Suppressor macrophage treated with lipopolysaccharide for 4 hours (primary cell): ENCODE data around the gene SERHL2.
A peak's percentile ranks its signal among the peaks of the same experiment; 100 is the strongest.
"Not testable (repeated sequence)": the region's sequence is repeated elsewhere in the genome, so short reads cannot be mapped to it uniquely, and the experiment has no call there.

Experiments
- DNase-seq: peaks from one replicate; pipeline ENCODE4 v3.0.0-alpha.2; 2020

Gene SERHL2

DNA sequence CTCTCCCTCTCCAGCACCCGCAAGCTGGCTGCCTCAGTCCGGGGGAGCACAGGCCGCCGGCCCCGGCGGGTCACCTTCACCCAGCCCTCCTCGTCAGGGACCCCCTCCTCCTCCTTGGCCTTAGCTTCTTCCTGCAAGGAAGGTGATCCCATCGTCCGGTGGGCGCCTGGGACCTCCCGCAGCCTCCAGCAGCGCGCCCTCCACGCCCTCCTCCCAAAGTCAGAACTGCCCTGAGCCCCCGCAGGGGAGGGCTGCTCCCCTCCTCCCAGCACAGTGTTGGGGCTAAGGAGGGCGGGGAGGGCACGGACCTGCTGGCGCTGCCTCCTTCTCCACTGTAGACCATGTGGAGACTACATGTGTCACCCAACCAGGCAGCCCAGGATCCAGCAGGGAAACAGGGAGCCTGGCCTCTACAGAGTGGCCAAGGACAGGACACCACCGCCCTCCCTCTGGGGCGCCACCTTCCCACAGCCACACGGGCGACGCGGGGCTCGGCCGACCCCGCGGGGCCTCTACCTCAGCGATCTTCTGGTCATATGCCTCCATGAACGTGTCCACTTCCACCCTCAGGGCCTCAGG is 22.3 kb downstream of the SERHL2 start:
- not testable (repeated sequence) for DNase-seq

GRCh38 chr22:42577141-42577540 is 23.4 kb downstream of the SERHL2 start:
- DNase-seq: not testable (repeated sequence)

DNA sequence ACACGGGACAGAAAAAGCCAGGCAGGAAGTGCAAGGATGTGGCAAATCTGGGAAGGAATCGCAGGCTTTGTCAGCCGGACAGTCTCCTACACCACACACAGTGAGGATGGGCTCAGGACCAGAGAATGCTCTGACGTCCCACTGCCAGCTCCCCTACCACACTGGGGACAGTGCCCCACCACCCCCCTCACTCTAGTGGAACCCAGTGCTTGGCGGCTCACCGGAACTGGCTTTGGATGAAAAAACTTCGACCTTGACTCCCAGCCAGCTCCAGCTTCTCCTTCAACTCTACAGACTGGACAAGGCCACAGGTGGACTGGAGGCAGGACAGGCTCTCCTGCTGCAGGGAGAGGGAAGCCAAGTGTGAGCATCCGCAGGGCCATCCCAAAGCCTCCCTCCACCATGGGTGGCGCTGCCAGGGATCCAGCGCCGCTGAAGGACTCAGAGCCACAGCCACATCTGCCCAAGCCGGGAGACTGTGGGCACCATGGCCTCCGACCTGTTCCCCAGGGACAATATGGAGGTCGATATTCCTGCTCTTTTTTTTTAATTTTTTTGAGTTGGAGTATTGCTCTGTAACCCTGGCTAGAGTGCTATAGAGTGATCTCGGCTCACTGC is 24.0 kb downstream of the SERHL2 start:
- DNase-seq: no peak

GRCh38 chr22:42580040-42580439 is 26.3 kb downstream of the SERHL2 start:
- DNase-seq: not testable (repeated sequence)

DNA sequence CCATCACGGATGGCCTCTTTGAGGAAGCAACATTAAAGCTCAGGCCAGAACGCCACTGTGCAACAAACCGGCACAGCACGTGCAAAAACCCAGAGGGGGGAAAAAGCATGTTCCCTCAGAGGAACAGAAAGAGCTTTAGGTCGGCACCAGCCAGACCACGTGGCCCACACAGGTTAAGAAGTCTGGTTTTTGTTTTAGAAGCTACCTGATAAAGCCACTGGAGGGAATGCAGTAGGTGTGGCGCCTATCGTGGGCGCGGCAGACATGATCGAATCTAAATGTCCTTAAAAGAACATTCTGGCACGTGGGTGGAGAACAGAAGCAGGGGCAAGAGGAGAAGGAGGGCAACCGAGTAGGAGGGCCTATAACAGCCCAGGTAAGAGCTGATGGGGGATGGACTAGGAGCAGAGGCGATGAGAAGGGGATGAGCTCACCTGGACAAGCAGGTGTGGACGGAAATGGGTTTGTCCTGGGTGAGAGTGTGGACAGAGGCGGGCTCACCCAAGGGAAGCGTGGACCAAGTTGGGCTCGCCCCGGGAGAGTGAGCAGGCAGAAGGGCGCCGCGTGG is 27.5 kb downstream of the SERHL2 start:
- DNase-seq: not testable (repeated sequence)

DNA sequence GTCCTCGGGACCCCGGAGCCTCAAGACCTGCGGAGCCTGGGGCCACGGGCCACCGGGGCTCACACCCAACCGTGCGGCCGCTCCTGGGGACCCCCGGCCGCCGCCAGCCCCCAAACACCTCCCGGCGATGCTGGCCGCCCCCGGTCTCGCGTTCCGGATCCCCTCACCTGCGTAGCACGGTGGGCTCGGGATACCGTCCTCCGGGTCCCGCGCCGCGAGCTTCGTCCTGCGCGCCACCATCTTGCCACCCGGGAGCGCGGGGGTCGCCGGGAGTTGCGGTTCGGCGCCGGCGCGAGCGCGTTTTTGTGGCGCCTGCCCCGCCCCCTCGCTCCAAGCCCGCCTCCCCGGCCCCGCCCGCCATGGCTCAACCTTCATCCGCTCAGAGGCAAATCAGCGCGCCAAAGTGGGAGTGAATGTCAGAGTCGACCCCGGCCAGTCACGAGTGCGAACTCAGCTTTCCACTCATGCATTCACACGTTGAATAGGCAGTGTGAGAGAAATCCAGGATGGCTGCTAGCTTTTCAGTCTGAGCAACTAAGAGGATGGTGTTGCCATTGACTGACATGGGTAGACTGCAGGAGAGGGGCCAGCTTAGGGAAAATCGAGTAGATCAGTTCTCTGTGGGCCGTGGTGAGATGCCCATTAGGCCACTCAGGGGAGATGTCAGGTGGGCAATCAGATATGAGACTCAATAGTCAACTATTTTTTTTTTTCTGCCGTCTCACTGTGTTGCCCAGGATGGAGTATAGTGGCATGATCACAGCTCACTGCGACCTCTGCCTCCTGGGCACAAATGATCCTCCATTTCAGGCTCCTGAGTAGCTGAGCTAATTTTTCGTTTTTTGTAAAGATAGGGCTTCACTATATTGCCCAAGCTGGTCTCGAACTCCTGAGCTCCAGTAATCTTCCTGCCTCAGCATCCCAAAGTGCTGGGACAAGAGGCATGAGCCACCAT is 28.3 kb downstream of the SERHL2 start:
- peak; percentile 78 for DNase-seq

DNA sequence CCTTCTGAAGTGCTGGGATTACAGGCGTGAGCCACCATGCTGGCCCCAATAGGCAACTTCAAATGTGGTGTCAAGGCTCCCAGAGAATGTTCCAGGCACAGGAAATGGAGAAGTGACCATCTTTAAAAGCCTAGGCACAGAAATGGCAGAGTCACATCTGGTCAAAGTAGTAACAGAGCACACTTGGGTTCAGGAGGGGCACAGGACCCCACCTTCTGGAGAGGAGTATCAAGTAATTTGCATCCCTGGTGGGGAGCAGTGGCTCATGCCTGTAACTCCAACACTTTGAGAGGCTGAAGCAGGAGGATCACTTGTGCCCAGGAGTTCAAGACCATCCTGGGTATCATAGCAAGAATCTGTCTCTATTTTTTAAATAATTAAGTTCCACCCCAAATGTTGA is 29.2 kb downstream of the SERHL2 start:
- no peak for DNase-seq

GRCh38 chr22:42584364-42584940 is 30.7 kb downstream of the SERHL2 start:
- DNase-seq: no peak

- DNase-seq: no peak
Measured at GRCh38 chr22:42585096-42585495, 31.3 kb downstream of the SERHL2 start.

- DNase-seq: peak; percentile 61
Measured at GRCh38 chr22:42586381-42586780, 32.6 kb downstream of the SERHL2 start.

- peak; percentile 82 for DNase-seq
Measured at GRCh38 chr22:42587588-42588175, 33.9 kb downstream of the SERHL2 start.

- DNase-seq: no peak
Measured at GRCh38 chr22:42591987-42592386, 38.2 kb downstream of the SERHL2 start.

DNA sequence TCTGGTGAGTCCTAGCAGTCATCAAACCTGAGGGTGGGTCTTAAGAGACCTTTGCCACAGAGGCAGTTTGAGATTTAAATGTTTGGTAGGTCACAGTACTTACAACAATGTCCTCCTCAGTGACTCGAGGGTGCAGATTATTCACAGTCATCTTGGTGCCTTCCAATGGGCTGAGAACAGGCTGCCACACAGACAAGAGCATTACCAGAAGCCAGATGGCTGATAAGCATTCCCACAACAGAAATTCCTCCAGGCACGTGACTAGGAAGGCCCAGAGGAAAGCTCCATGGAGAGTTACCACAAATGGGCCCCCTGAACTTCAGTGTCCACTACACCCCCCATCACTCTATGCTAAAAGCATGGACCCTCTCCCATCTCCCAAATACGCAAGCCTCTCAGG is 41.7 kb downstream of the SERHL2 start:
- DNase-seq: no peak

DNA sequence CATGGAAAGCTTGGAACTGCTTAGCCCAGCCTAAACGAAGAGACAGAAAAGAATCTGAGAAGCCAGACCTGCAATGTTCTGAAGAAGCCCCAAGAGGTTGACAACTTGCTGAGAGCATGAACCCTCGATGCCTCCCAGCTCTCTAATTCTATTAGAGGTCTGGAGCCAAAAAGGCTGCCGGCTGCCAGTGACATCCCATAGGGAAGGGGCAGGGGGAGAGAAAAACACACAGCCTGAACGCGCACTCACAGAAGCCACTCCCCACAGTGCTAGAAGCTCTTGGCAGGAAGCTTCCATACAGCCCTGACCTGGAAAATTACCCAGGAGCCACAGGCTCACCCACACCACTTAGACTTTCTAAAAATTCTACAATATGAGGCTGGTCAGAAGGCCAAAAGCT is 42.6 kb downstream of the SERHL2 start:
- no peak for DNase-seq

DNA sequence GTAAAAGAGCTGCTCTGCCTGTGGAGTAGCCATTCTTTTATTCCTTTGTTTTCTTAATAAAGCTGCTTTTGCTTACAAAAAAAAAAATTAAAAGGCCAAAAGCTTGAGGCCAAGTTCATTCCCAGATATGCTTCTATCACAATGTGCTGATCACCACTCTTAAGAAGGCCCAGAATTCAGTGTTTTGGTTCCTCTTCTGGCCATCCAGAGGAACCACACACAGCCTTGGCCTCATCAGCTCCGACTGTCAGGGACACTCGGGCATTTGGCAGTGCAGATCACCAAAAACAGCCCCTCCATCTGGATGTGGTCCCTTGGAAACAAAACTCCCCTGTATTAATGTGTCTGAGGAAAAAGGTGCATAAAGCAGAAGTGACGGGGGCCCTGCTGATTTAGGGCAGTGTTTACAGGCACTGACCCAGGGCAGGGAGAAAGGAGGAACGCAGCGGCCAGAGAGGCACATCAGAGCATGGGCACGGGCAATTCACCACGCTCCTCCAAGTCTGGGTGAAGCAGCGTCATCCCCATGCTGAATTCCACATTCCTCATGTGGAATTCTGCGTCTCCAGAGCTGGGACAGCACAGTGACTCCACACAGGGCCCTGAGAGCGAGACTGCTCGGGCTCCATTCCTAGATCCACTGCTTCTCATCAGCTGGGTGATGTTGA is 43.2 kb downstream of the SERHL2 start:
- no peak for DNase-seq

- DNase-seq: no peak
Measured at GRCh38 chr22:42601879-42602465, 48.2 kb downstream of the SERHL2 start.

- no peak for DNase-seq
Measured at GRCh38 chr22:42602470-42602869, 48.7 kb downstream of the SERHL2 start.

- no peak for DNase-seq
Measured at GRCh38 chr22:42603427-42603826, 49.7 kb downstream of the SERHL2 start.

DNA sequence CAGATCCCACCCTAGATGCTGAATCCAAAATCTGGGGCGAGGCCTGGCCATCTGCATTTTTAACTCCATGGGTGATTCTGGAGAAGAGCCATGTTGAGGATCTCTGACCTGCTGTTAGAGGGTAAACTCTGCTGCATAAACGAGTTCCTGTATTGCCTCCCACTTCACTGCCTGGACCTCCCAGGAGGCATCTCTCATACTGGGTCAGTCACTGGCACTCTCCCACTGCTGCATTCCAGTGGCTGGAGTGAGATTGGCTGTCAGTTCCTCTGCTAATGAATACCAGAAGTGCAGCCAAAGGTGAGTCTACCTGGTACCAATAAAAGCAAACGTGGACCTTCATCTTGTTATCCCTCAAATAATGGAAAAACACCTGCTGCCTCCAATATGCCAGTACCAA is 50.6 kb downstream of the SERHL2 start:
- no peak for DNase-seq

DNA sequence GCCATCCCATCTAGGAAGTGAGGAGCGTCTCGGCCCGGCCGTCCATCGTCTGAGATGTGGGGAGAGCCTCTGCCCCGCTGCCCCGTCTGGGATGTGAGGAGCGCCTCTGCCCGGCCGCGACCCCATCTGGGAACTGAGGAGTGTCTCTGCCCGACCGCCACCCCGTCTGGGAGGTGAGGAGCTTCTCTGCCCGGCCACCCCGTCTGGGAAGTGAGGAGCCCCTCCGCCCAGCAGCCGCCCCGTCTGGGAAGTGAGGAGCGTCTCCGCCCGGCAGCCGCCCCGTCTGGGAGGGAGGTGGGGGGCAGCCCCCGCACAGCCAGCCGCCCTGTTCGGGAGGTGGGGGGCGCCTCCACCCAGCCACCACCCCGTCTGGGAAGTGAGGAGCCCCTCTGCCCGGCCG is 53.9 kb downstream of the SERHL2 start:
- not testable (repeated sequence) for DNase-seq

- DNase-seq: no peak
Measured at GRCh38 chr22:42608136-42608822, 54.5 kb downstream of the SERHL2 start.
